ENCODE results near the gene SEPTIN8. TPM values are rescaled to one million over a fixed set of nuclear protein-coding genes. Genes with fewer than 3 reads are reported as not detected.

SEPTIN8 gene
- total RNA-seq, 4 donors from 2014 or later = 5.2 to 7.9 (median 6.8) TPM

GRCh38 chr5:132816554-132816953 is 39.5 kb upstream of the SEPTIN8 start:
- ATAC-seq (no peak), DNase-seq (no peak)
- H3K36me3 ChIP-seq = no peaks in the 10 kb centered on the region
- H3K27ac ChIP-seq = no peak overlapping the region
- peaks cover 16 to 27% (median 25%) of the 10 kb centered on the region in 3 donors for H3K27me3 ChIP-seq
- intact Hi-C loops (cut with DNase I; ENCODE audit: low total_unique reads) (no loop called here), in situ Hi-C loops (cut with MboI; ENCODE audit: low sequenced_read_pairs in 4 of 4) (loop anchor here in 2 of 4 donors (25.0 kb wide), 1 partner anchor 279 kb away; the partner anchor contains the start of gene IL5 (in 2 of the 2))
- no peak overlapping the region for H3K4me3 ChIP-seq
- no peaks in the 10 kb centered on the region for H3K9me3 ChIP-seq
- H3K4me1 ChIP-seq = peaks cover 0 to 12% of the 10 kb centered on the region in 2 donors
- TF ChIP-seq CTCF (IDR thresholded peaks at IDR 0.05 in 4 of 5, conservative IDR thresholded peaks at IDR 0.05 in 1 of 5) (no peak), POLR2A (IDR thresholded peaks at IDR 0.05) (no peak)

DNA sequence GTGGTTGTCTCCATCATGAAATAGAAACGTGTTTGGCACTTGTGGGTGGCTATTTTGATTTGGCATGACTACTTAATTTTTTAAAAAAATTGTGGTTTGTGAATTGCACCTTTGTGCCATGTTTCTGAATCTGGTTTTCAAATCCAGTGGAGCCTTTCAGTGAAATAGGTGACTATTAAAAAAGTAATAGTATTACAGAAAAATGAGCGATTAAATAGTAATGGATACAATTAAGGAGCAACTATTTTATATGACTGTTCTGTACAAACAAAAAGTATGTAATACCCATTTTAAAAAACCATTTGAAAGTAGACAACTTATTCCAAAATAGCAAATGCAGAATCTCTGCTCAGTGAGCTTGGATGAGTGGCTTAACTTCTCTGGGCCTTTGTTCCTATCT is 39.0 kb upstream of the SEPTIN8 start:
- intact Hi-C loops (cut with DNase I; ENCODE audit: low total_unique reads) = no loop called here
- TF ChIP-seq CTCF (IDR thresholded peaks at IDR 0.05 in 4 of 5, conservative IDR thresholded peaks at IDR 0.05 in 1 of 5) (no peak), POLR2A (IDR thresholded peaks at IDR 0.05) (no peak)
- DNase-seq = no peak
- H3K27me3 ChIP-seq = peaks cover 21 to 32% (median 30%) of the 10 kb centered on the region in 3 donors
- in situ Hi-C loops (cut with MboI; ENCODE audit: low sequenced_read_pairs in 4 of 4) = loop anchor here in 2 of 4 donors (25.0 kb wide), 1 partner anchor 279 kb away; the partner anchor contains the start of gene IL5 (in 2 of the 2)
- H3K4me3 ChIP-seq = no peak overlapping the region
- H3K27ac ChIP-seq = no peak overlapping the region
- H3K4me1 ChIP-seq = peaks cover 0 to 12% of the 10 kb centered on the region in 2 donors
- ATAC-seq = no peak
- no peaks in the 10 kb centered on the region for H3K9me3 ChIP-seq
- H3K36me3 ChIP-seq = no peaks in the 10 kb centered on the region

- no peak overlapping the region for H3K4me3 ChIP-seq
- DNase-seq (no peak), ATAC-seq (no peak)
- intact Hi-C loops (cut with DNase I; ENCODE audit: low total_unique reads) = no loop called here
- no peaks in the 10 kb centered on the region for H3K9me3 ChIP-seq
- peaks cover 27 to 38% (median 33%) of the 10 kb centered on the region in 3 donors for H3K27me3 ChIP-seq
- no peak overlapping the region for H3K27ac ChIP-seq
- peaks cover 0 to 12% of the 10 kb centered on the region in 2 donors for H3K4me1 ChIP-seq
- in situ Hi-C loops (cut with MboI; ENCODE audit: low sequenced_read_pairs in 4 of 4) = loop anchor here in 2 of 4 donors (25.0 kb wide), 1 partner anchor 278 kb away; the partner anchor contains the start of gene IL5 (in 2 of the 2)
- H3K36me3 ChIP-seq = no peaks in the 10 kb centered on the region
- TF ChIP-seq POLR2A (IDR thresholded peaks at IDR 0.05) (no peak), CTCF (IDR thresholded peaks at IDR 0.05 in 4 of 5, conservative IDR thresholded peaks at IDR 0.05 in 1 of 5) (no peak)
Observed at GRCh38 chr5:132815454-132815853, 38.4 kb upstream of the SEPTIN8 start.

DNA sequence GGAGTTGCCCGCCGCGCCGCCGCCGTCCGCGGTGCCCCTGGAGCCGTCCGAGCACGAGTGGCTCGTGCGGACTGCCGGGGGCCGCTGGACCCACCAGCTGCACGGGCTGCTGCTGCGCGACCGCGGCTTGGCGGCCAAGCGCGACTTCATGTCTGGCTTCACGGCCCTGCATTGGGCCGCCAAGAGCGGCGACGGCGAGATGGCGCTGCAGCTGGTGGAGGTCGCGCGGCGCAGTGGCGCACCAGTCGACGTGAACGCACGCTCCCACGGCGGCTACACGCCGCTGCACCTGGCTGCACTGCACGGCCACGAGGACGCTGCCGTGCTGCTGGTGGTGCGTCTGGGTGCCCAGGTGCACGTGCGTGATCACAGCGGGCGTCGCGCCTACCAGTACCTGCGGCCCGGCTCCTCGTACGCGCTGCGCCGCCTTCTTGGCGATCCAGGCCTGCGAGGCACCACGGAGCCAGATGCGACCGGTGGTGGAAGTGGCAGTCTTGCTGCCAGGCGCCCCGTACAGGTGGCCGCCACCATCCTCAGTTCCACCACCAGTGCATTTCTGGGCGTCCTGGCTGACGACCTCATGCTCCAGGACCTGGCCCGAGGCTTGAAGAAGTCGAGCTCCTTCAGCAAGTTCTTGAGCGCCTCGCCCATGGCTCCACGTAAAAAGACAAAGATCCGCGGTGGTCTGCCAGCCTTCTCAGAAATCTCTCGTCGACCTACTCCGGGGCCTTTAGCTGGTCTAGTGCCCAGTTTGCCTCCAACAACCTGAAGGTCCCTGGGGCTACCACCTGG is 37.7 kb upstream of the SEPTIN8 start:
- Histone ChIP-seq H3K4me1 (peaks cover 0 to 10% of the 10 kb centered on the region in 2 donors), H3K4me3 (peak overlapping the region in 1 of 4 donors; percentile 45), H3K9me3 (no peaks in the 10 kb centered on the region), H3K36me3 (no peaks in the 10 kb centered on the region), H3K27ac (no peak overlapping the region), H3K27me3 (peaks cover 29 to 43% (median 34%) of the 10 kb centered on the region in 3 donors)
- TF ChIP-seq CTCF (IDR thresholded peaks at IDR 0.05 in 4 of 5, conservative IDR thresholded peaks at IDR 0.05 in 1 of 5) (no peak), POLR2A (IDR thresholded peaks at IDR 0.05) (no peak)
- no peak for DNase-seq
- intact Hi-C loops (cut with DNase I; ENCODE audit: low total_unique reads) (no loop called here), in situ Hi-C loops (cut with MboI; ENCODE audit: low sequenced_read_pairs in 4 of 4) (loop anchor here in 2 of 4 donors (25.0 kb wide), 1 partner anchor 277 kb away; the partner anchor contains the start of gene IL5 (in 2 of the 2))
- no peak for ATAC-seq
